H1 (cell line): ENCODE measurements around the gene DDX43. TPM values are rescaled to one million over a fixed set of nuclear protein-coding genes. Genes with fewer than 3 reads are reported as not detected.

Experiments used
- CTCF ChIA-PET: fragments of 300-600 bp; sonication (Branson Sonifier 250); formaldehyde crosslinking; loops from one replicate; lab custom pipeline; 2021; ENCODE audit not compliant: partially characterized antibody; lab: Charles Lee
- POLR2A ChIA-PET: fragments of 300-600 bp; sonication (Branson Sonifier 250); formaldehyde crosslinking; loops from one replicate; lab custom pipeline; 2021; ENCODE audit warnings: inconsistent platforms; ENCODE audit not compliant: partially characterized antibody; lab: Charles Lee
- DNase-seq, 2 experiments: peaks; one replicate each; pipeline versions ENCODE4 v3.0.0 to v3.0.0-alpha.2; 2010 to 2022; ENCODE audit warnings: low spot score in 2 of 2, low read depth in 1 of 2, mixed read lengths in 1 of 2
- FAIRE-seq: peaks from 2 replicates; lab custom pipeline; 2011; peaks lifted over from hg19 to GRCh38; lab: Jason Lieb, UNC
- H2AFZ ChIP-seq: 2 replicates; pipeline ENCODE4 v1.8.1; 2012; ENCODE audit warnings: low read length, inconsistent platforms
- H2AK5ac ChIP-seq: 2 replicates; pipeline ENCODE4 v1.6.1; 2013; ENCODE audit warnings: low read depth, low read length
- H2BK120ac ChIP-seq: replicated peaks from 2 replicates; pipeline ENCODE3; 2013; ENCODE audit warnings: low read depth, low read length, inconsistent platforms
- H2BK12ac ChIP-seq: 2 replicates; pipeline ENCODE4 v1.6.1; 2013; ENCODE audit warnings: low read depth, low read length
- H2BK15ac ChIP-seq: 2 replicates; pipeline ENCODE4 v1.6.1; 2013; ENCODE audit warnings: low read length
- H2BK20ac ChIP-seq: 2 replicates; pipeline ENCODE4 v1.6.1; 2013; ENCODE audit warnings: low read length
- H2BK5ac ChIP-seq: 2 replicates; pipeline ENCODE4 v1.6.1; 2013; ENCODE audit warnings: low read depth, low read length
- H3K14ac ChIP-seq: 2 replicates; pipeline ENCODE4 v1.6.1; 2013; ENCODE audit warnings: inconsistent platforms; ENCODE audit not compliant: insufficient read length
- H3K18ac ChIP-seq: 2 replicates; pipeline ENCODE4 v1.6.1; 2013; ENCODE audit warnings: low read length; ENCODE audit errors: extremely low read depth
- H3K23ac ChIP-seq: 2 replicates; pipeline ENCODE4 v1.6.1; 2013; ENCODE audit warnings: inconsistent platforms; ENCODE audit not compliant: insufficient read length
- H3K23me2 ChIP-seq: 2 replicates; pipeline ENCODE4 v1.6.1; 2013; ENCODE audit warnings: low read depth, low read length
- H3K27ac ChIP-seq: 2 replicates; pipeline ENCODE4 v1.6.1; 2011; ENCODE audit warnings: low read depth, low read length, inconsistent platforms
- H3K27me3 ChIP-seq, 4 experiments: replicated peaks in 1 of 4; 1 replicate in 1 of 4; 2 replicates in 3 of 4; pipeline versions ENCODE4 v1.6.1 to v1.8.1; 2011 to 2013; ENCODE audit warnings: low read length in 3 of 4, mild to moderate bottlenecking in 3 of 4, inconsistent platforms in 2 of 4, mixed read lengths in 2 of 4, moderate library complexity in 1 of 4; ENCODE audit not compliant: control insufficient read depth in 3 of 4, insufficient read depth in 3 of 4; ENCODE audit errors: extremely low read depth in 1 of 4
- H3K36me3 ChIP-seq, 4 experiments: 2 replicates each; pipeline versions ENCODE4 v1.6.1 to v1.8.1; 2011 to 2013; ENCODE audit warnings: mild to moderate bottlenecking in 4 of 4, low read length in 3 of 4, moderate library complexity in 2 of 4, control low read depth in 1 of 4, inconsistent platforms in 1 of 4; ENCODE audit not compliant: insufficient read depth in 4 of 4, control insufficient read depth in 2 of 4
- H3K4ac ChIP-seq: replicated peaks from 2 replicates; pipeline ENCODE3; 2013; ENCODE audit warnings: low read length, low read depth, mixed read lengths, inconsistent platforms; ENCODE audit not compliant: insufficient read length
- H3K4me1 ChIP-seq, 4 experiments: replicated peaks in 1 of 4; 1 replicate in 1 of 4; 2 replicates in 3 of 4; pipeline versions ENCODE4 v1.6.1 to v1.8.1; 2011 to 2013; ENCODE audit warnings: low read length in 3 of 4, inconsistent platforms in 2 of 4, mixed read lengths in 1 of 4; ENCODE audit not compliant: insufficient read depth in 4 of 4, control insufficient read depth in 3 of 4
- H3K4me2 ChIP-seq, 2 experiments: 2 replicates each; pipeline versions ENCODE4 v1.6.1 to v1.8.1; 2011 to 2013; ENCODE audit warnings: low read depth in 2 of 2, low read length in 2 of 2, control low read depth in 1 of 2, inconsistent platforms in 1 of 2, mild to moderate bottlenecking in 1 of 2; ENCODE audit not compliant: insufficient read depth in 1 of 2
- H3K4me3 ChIP-seq, 4 experiments: fragments of 200-600, 300-600 bp in 1 of 4; sonication (generic), shearing (Covaris generic), sonication (Bioruptor Twin) in 1 of 4; 2 replicates each; pipeline versions ENCODE4 v1.5.1 to v1.8.1; 2011 to 2016; ENCODE audit warnings: low read length in 4 of 4, low read depth in 3 of 4, control low read depth in 2 of 4, inconsistent platforms in 2 of 4, mild to moderate bottlenecking in 2 of 4, mixed read lengths in 1 of 4, moderate library complexity in 1 of 4; ENCODE audit not compliant: insufficient read depth in 2 of 4; ENCODE audit errors: extremely low read depth in 1 of 4
- H3K56ac ChIP-seq: replicated peaks from 2 replicates; pipeline ENCODE3; 2013; ENCODE audit warnings: low read depth, mild to moderate bottlenecking, mixed read lengths, low read length, inconsistent platforms; ENCODE audit not compliant: insufficient read length
- H3K79me1 ChIP-seq: 2 replicates; pipeline ENCODE4 v1.6.1; 2013; ENCODE audit warnings: low read depth, low read length, control low read depth
- H3K79me2 ChIP-seq, 2 experiments: 2 replicates each; pipeline versions ENCODE4 v1.6.1 to v1.8.1; 2012 to 2013; ENCODE audit warnings: low read length in 2 of 2, mild to moderate bottlenecking in 2 of 2, inconsistent platforms in 1 of 2; ENCODE audit not compliant: insufficient read depth in 2 of 2, control insufficient read depth in 1 of 2
- H3K9ac ChIP-seq, 4 experiments: replicated peaks in 1 of 4; 1 replicate in 1 of 4; 2 replicates in 3 of 4; pipeline versions ENCODE4 v1.6.1 to v1.8.1; 2011 to 2013; ENCODE audit warnings: low read depth in 3 of 4, low read length in 3 of 4, control low read depth in 2 of 4, mild to moderate bottlenecking in 2 of 4, moderate library complexity in 2 of 4, inconsistent platforms in 1 of 4; ENCODE audit errors: extremely low read depth in 1 of 4
- H3K9me3 ChIP-seq, 2 experiments: 2 replicates each; pipeline versions ENCODE4 v1.6.1 to v1.8.1; 2012 to 2013; ENCODE audit warnings: mild to moderate bottlenecking in 2 of 2, moderate library complexity in 2 of 2, control low read depth in 1 of 2, inconsistent platforms in 1 of 2, low read depth in 1 of 2, low read length in 1 of 2, mixed read lengths in 1 of 2; ENCODE audit not compliant: insufficient read depth in 2 of 2
- H4K20me1 ChIP-seq, 2 experiments: replicated peaks in 1 of 2; 2 replicates each; pipeline versions ENCODE3 to v1.8.1; 2011 to 2013; ENCODE audit warnings: inconsistent platforms in 2 of 2, low read length in 2 of 2, mild to moderate bottlenecking in 1 of 2; ENCODE audit not compliant: insufficient read depth in 2 of 2, control insufficient read depth in 1 of 2
- H4K5ac ChIP-seq: 2 replicates; pipeline ENCODE4 v1.6.1; 2013; ENCODE audit warnings: low read length, low read depth, mixed read lengths, inconsistent platforms; ENCODE audit not compliant: insufficient read length
- H4K8ac ChIP-seq: 2 replicates; pipeline ENCODE4 v1.8.0; 2013; ENCODE audit warnings: mild to moderate bottlenecking, moderate library complexity, low read length, inconsistent platforms; ENCODE audit not compliant: insufficient read depth; ENCODE audit errors: extremely low read depth
- H4K91ac ChIP-seq: replicated peaks from 2 replicates; pipeline ENCODE3; 2013; ENCODE audit warnings: low read length, mixed read lengths, inconsistent platforms; ENCODE audit not compliant: insufficient read length
- ATF3 ChIP-seq: IDR thresholded peaks from 2 replicates; pipeline ENCODE4 v1.6.1; 2011; ENCODE audit warnings: low read depth, mild to moderate bottlenecking, low read length; ENCODE audit not compliant: insufficient read depth
- KDM4A ChIP-seq: IDR thresholded peaks from one replicate; pipeline ENCODE4 v1.7.1; 2012; ENCODE audit warnings: low read depth, mild to moderate bottlenecking, moderate library complexity, low read length, inconsistent platforms; ENCODE audit not compliant: severe bottlenecking
- PHF8 ChIP-seq: fragments of 200-600 bp; sonication (generic); conservative IDR thresholded peaks from 2 replicates; pipeline ENCODE4 v1.7.1; 2012; ENCODE audit warnings: low read depth, mild to moderate bottlenecking, inconsistent platforms, low read length, moderate library complexity
- SUZ12 ChIP-seq: fragments of 200-600 bp; sonication (generic); IDR thresholded peaks from 2 replicates; pipeline ENCODE4 v1.6.1; 2012; ENCODE audit warnings: mild to moderate bottlenecking, inconsistent platforms, low read length, moderate library complexity, mixed read lengths
- WGBS, 2 experiments: shearing (Covaris generic) in 1 of 2; methylation state at CpG; one replicate each; pipeline versions ENCODE4 v1.1.6 to v1.1.7; 2013 to 2015; ENCODE audit warnings: low lambda C conversion rate in 2 of 2, mixed read lengths in 2 of 2, inconsistent platforms in 1 of 2, low coverage in 1 of 2, missing lambda C conversion rate in 1 of 2; ENCODE audit not compliant: insufficient replicate concordance in 2 of 2, insufficient coverage in 1 of 2, insufficient read length in 1 of 2; ENCODE audit errors: extremely low coverage in 1 of 2, missing lambda C conversion rate in 1 of 2; 5-methylcytosine and 5-hydroxymethylcytosine counted together
- polyA plus RNA-seq, 7 experiments: library from polyadenylated mRNA; depleted of rRNA in 3 of 7; stranded (reverse) in 5 of 7; unstranded in 2 of 7; fragments of >200 nt in 5 of 7; fragments of 200-250 nt in 2 of 7; gene quantifications; 1 replicate in 5 of 7; 2 replicates in 1 of 7; 4 replicates in 1 of 7; pipeline versions ENCODE4 v1.2.1 to v1.2.3, GENCODE V29; 2011 to 2013; ENCODE audit warnings: missing spikeins in 2 of 7, mixed read lengths in 2 of 7
- total RNA-seq: library from RNA; stranded (reverse); fragmentation: NEBNext Ultra II Directional; extraction: Animal tissue kit (Norgen Biotek cat#: 25700); gene quantifications from 2 replicates; pipeline ENCODE4 v1.2.1, GENCODE V29; 2021

Gene DDX43
- total and polyA plus RNA-seq, 2 of the 8 experiments (the other 6 are each of a cell fraction or from before 2014, with no cell fraction given): 0.05 TPM; not detected in 1

- Histone ChIP-seq H3K27me3 (no peaks in the 10 kb centered on the region), H4K20me1 (no peaks in the 10 kb centered on the region), H2BK120ac (no peak overlapping the region), H3K79me1 (no peaks in the 10 kb centered on the region), H3K18ac (0 out of 2 replicates have a peak overlapping the region, but pooled peaks have one; percentile 20), H3K27ac (no peak overlapping the region), H3K23me2 (0 out of 2 replicates have a peak, but pooled peaks cover 1% of the 10 kb centered on the region), H2AFZ (no peak overlapping the region), H3K4ac (no peak overlapping the region), H3K23ac (no peak overlapping the region), H3K56ac (no peak overlapping the region), H3K79me2 (no peaks in the 10 kb centered on the region), H2AK5ac (no peak overlapping the region), H2BK20ac (no peak overlapping the region), H2BK15ac (no peak overlapping the region), H4K8ac (no peak overlapping the region), H3K4me2 (no peak overlapping the region), H2BK5ac (no peak overlapping the region), H4K5ac (no peak overlapping the region), H3K4me1 (peaks cover 0 to 6% (median 0%) of the 10 kb centered on the region in 4 experiments; a peak in 4 of 7 replicates), H3K36me3 (no peaks in the 10 kb centered on the region), H4K91ac (no peak overlapping the region), H3K9me3 (peaks cover 0 to 5% of the 10 kb centered on the region in 2 experiments; a peak in 1 of 4 replicates), H2BK12ac (no peak overlapping the region), H3K9ac (no peak overlapping the region), H3K4me3 (no peak overlapping the region), H3K14ac (no peak overlapping the region)
- WGBS, 2 experiments: 90% methylated on average over 2 of the region's 2 CpGs; no CpG with 5 or more reads in 1 of the 2 experiments
- DNase-seq (no peak), FAIRE-seq (no peak)
- ChIA-PET CTCF (interaction anchor here (0.8 kb wide), 1 partner anchor 106 kb away, joined by 3 read pairs; no protein-coding TSS in a partner anchor), POLR2A (no interaction called here)
- no peak for TF ChIP-seq ATF3
- no peak for TF ChIP-seq KDM4A
- no peak for TF ChIP-seq PHF8
- TF ChIP-seq SUZ12: no peak
Measured at GRCh38 chr6:73391675-73392074, 3.0 kb upstream of the DDX43 start.
